SKM-1 (cell line): ENCODE measurements around the gene ISG20.

ENCODE experiments used
- DNase-seq: peaks from one replicate; lab custom pipeline; 2025; ENCODE audit not compliant: unreplicated experiment; lab: John Stamatoyannopoulos, UW

ISG20 gene

GRCh38 chr15:88684345-88684744, 45.5 kb downstream of the ISG20 start:
- DNase-seq: no peak

- DNase-seq: no peak
Observed at GRCh38 chr15:88686166-88686565, 47.4 kb downstream of the ISG20 start.

GRCh38 chr15:88688394-88688933, 49.6 kb downstream of the ISG20 start:
- no peak for DNase-seq

DNA sequence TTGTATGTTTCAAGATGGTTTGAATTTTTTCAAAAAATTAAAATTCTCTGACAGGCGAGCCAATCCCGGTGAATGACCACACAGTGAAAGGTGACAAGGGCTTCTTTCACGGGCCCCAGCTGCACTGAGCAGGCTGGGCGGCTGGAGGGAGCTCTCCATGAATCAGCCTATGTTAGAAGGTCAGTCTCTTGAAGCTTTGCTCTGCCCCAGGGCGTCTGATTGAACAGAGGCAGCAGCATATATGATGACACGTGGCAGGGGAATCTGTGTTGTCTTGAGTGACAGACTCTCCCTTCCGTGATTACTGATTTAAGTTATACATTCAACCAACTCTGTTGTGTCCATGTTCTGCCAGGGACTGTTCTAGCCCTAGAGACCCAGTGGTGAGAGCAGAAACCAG, 51.5 kb downstream of the ISG20 start:
- DNase-seq: no peak

DNA sequence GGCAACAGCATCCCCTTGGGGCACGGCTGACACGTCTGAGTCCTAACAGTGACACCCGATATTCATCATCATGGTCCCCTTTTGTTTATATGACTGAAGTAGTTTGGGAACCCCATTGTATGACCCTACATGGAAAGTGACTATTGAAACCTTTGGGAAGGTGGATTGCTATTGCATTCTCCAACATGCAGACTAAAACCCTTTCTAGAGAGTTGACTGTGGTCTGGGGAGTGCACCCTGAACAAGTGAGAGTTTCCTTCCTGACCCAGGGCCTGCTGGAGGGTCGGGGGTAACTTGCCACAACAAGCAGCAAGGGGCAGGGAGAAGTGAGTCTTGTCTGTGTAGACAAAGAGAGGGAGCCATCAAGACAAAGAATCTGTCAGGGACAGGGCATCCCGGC, 54.4 kb downstream of the ISG20 start:
- DNase-seq: no peak

DNA sequence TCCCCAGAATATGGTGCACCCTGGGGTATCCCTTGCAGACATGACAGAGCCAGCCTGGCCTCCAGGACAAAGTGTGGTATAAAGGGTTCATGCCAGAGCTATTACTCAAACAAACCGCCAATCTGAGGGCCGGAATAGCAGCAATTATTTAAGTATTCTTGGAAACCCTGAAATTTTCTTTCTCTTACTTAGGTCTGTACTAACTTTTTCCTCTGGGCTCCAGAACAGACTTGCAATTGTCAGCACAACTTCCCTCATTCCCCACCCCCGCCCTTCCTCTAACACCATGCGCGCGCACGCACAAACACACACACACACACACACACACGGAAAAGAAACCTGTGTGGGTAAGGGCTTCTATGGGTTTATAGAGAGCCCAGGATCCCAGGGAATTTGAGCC, 56.3 kb downstream of the ISG20 start:
- no peak for DNase-seq

DNA sequence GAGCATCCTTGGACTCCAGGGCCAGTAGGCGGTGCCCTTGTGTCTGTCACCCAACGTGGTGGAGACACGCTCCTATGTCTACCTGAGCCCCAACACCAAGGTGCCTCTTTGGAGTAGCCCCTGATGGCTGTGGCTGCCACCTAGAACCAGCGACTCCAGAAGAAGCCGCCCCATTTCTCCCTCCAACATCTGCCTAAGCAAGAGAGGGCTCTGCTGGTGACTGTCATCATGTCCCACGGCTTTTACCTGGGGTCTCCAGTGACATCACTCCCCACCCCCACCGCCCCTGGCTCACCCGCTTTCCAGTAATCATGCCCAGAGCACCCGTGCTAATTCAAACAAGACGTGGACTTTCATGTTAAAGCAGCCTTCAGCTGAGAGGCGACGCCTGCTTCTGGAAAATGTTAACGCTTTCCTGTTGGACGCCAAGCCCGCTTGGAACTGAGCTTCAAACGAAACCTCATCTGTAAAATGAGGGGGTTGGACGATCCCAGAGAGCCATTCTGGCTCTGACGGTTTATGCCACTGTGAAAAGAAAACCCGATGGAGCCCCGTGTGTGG, 57.0 kb downstream of the ISG20 start:
- DNase-seq: no peak

GRCh38 chr15:88696254-88696653, 57.4 kb downstream of the ISG20 start:
- DNase-seq: no peak

- no peak for DNase-seq
Observed at GRCh38 chr15:88697276-88697675, 58.5 kb downstream of the ISG20 start.

GRCh38 chr15:88699861-88700260, 61.0 kb downstream of the ISG20 start:
- no peak for DNase-seq

- no peak for DNase-seq
Observed at GRCh38 chr15:88700716-88701115, 61.9 kb downstream of the ISG20 start.

GRCh38 chr15:88701561-88702095, 62.8 kb downstream of the ISG20 start:
- no peak for DNase-seq

DNA sequence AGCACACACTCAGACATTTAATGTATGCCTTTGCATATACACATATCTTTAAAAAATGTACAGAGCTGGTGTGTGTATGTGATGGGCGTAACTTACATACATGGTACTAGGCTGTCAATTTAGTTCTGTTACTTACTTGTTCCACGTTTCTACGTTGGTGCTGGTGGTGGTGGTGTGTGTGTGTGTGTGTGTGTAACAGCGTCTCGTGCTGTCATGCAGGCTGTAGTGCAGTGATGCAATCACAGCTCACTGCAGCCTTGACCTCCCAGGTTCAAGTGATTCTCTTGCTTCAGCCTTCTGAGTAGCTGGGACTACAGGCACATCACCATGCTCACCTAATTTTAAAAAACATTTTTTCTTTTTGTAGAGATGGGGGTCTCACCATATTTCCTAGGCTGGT, 64.2 kb downstream of the ISG20 start:
- DNase-seq: no peak

DNA sequence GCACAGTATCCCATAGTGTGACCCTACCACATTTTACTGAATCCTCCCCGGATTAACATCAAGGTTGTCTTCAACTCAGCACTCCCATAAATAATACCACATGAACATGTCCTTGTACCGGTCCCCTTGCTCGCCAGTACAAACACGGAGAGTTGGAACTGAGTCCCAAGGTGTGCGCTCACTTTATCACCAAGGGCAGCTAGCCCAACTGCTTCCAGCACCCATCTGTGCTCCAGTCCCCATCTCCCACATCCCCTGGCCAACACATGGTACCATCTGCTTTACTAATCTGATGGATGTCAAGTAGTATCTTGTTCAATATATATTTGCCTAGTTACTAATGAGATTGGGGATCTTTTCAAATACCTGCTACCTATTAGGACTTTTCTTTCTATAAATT, 64.7 kb downstream of the ISG20 start:
- DNase-seq: no peak

GRCh38 chr15:88704791-88705768, 66.3 kb downstream of the ISG20 start:
- DNase-seq: no peak

DNA sequence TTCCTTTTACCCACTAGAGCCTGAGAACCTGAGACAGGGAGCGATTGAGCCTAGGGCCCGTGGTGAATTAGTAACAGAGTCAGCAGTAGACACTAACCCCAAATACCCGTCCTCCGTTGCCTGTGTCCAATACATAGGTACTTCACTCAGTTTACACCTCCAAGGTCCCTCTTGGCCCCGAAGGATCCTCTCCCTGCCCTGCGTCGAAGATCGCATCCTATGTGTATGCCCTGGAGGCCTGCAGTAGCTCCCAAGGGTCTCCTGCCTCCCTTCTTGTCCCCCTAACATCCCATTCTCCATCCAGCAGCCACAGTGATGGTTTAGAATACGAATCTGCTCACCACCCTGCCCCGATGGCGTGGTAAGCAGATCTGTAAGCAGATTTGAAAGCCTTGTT, 67.0 kb downstream of the ISG20 start:
- no peak for DNase-seq
